A549 treated with Hydrocortisone at 1 μM for 4 hours (cell line): ENCODE measurements around the gene NEU2. TPM values are rescaled to one million over a fixed set of nuclear protein-coding genes. Genes with fewer than 3 reads are reported as not detected.

Experiments used
- total RNA-seq: library from RNA; stranded (reverse); fragments of 200-300 nt; extraction: Qiagen RNA extraction; gene quantifications from 5 replicates; pipeline ENCODE4 v1.2.3, GENCODE V29; 2022

Gene NEU2
- total RNA-seq: not detected in 5 replicates

GRCh38 chr2:233032551-233033320 is at the start of gene NEU2:
NEU2 (plus strand) TSS chr2:233032672; CDS start chr2:233032672, 0 bp downstream.

GRCh38 chr2:233013027-233013461 is 19.4 kb upstream of the NEU2 start, which contains the start of gene NGEF:
NGEF (minus strand) TSS chr2:233013256; CDS start chr2:232974890, 38,366 bp downstream.

GRCh38 chr2:233059797-233060500 is 27.5 kb downstream of the NEU2 start, which contains the start of gene INPP5D:
INPP5D (plus strand) TSS chr2:233060342; CDS start chr2:233060479, 137 bp downstream.

Other genes with a start within 250 kb of the NEU2 start
- 2.4 to 11.7 TPM (median 10.1 TPM) in 5 replicates for gene SNORC, start 162.4 kb upstream of the NEU2 start, total RNA-seq
- 12.2 to 18.6 TPM (median 15.8 TPM) in 5 replicates for gene NGEF, start 19.4 kb upstream of the NEU2 start, total RNA-seq
- gene INPP5D, start 27.7 kb downstream of the NEU2 start, total RNA-seq: 0.43 to 0.69 TPM (median 0.54 TPM) in 5 replicates
- 38.2 to 44.9 TPM (median 40.5 TPM) in 5 replicates for gene ATG16L1, start 219.0 kb downstream of the NEU2 start, total RNA-seq